ENCODE results near the gene NFIA. TPM values are rescaled to one million over a fixed set of nuclear protein-coding genes. Genes with fewer than 3 reads are reported as not detected.

NFIA gene
- total and polyA plus RNA-seq, 12 donors = 11.2 to 117 (median 92.5) TPM

DNA sequence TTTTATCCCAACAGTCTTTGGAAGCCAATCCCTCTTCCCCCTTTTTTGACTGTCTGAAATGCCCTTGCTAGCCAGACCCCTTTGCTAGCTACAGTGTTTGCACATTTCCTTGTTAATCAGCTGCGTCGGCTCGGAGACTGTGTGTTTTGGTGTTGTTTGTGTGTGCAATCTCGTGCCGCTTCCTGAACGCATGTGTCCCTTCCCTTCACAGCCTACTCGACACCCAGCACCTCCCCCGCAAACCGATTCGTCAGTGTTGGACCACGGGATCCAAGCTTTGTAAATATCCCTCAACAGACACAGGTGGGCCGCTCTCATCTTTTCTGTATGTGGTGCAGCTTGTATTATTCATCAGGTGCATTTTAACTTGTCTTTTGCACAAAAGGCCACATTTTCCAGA is 343.9 kb downstream of the NFIA start:
- intact Hi-C loops (cut with DNase I) = loop anchor here in 1 of 10 donors (2.0 kb wide), 1 partner anchor 43 kb away; no protein-coding TSS in a partner anchor

DNA sequence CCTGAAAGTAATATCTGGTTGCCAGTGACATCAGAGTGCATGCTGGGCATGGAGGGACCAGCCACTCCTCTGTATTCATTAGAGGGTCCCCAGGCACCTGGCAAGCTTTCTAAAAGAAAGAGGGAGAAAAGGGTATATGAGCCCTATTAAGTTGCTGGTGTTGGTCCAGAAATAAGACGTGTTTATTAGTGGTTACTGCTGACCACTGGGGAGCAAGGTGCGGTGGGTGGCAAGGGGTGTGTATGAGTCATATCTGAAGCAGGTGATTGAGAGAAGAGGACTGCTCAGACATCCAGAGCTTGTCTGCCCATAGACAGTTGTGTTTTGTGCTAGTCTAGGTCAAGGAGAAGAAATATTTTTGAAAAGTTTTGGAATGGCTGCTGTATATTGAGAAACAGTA is 344.5 kb downstream of the NFIA start:
- Histone ChIP-seq H3K27me3 (no peaks in the 10 kb centered on the region), H3K9me3 (no peaks in the 10 kb centered on the region), H3K27ac (peak overlapping the region in 6 of 10 donors; percentile 5 to 68 (median 36)), H3K4me3 (no peak overlapping the region), H3K36me3 (peaks cover 0 to 11% (median 0%) of the 10 kb centered on the region in 9 donors), H3K4me1 (peaks cover 5 to 41% (median 34%) of the 10 kb centered on the region in 9 donors)
- ATAC-seq = peak in 4 of 8 donors; percentile 18 to 50 (median 30)
- TF ChIP-seq, protein P1, sequence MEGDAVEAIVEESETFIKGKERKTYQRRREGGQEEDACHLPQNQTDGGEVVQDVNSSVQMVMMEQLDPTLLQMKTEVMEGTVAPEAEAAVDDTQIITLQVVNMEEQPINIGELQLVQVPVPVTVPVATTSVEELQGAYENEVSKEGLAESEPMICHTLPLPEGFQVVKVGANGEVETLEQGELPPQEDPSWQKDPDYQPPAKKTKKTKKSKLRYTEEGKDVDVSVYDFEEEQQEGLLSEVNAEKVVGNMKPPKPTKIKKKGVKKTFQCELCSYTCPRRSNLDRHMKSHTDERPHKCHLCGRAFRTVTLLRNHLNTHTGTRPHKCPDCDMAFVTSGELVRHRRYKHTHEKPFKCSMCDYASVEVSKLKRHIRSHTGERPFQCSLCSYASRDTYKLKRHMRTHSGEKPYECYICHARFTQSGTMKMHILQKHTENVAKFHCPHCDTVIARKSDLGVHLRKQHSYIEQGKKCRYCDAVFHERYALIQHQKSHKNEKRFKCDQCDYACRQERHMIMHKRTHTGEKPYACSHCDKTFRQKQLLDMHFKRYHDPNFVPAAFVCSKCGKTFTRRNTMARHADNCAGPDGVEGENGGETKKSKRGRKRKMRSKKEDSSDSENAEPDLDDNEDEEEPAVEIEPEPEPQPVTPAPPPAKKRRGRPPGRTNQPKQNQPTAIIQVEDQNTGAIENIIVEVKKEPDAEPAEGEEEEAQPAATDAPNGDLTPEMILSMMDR (IDR thresholded peaks at IDR 0.05) = no peak
- intact Hi-C loops (cut with DNase I) = loop anchor here in 1 of 10 donors (2.0 kb wide), 1 partner anchor 44 kb away; no protein-coding TSS in a partner anchor
- 62 to 75% methylated on average over 2 of the region's 2 CpGs for WGBS, 2 donors
- DNase-seq = no peak

More for the DNA sequence above, 343.9 kb downstream of the NFIA start:
- H3K36me3 ChIP-seq = peaks cover 0 to 13% (median 0%) of the 10 kb centered on the region in 9 donors
- ATAC-seq (peak in 7 of 8 donors; percentile 57 to 90 (median 85)), DNase-seq (peak in 1 of 2 donors; percentile 75)
- WGBS, 2 donors = 32 to 41% methylated on average over 12 of the region's 12 CpGs
- H3K4me1 ChIP-seq = peaks cover 5 to 40% (median 34%) of the 10 kb centered on the region in 9 donors
- peak overlapping the region in 7 of 10 donors; percentile 5 to 68 (median 50) for H3K27ac ChIP-seq
- TF ChIP-seq, protein P1 (IDR thresholded peaks at IDR 0.05) = no peak
- no peaks in the 10 kb centered on the region for H3K27me3 ChIP-seq
- no peaks in the 10 kb centered on the region for H3K9me3 ChIP-seq
- H3K4me3 ChIP-seq = no peak overlapping the region

DNA sequence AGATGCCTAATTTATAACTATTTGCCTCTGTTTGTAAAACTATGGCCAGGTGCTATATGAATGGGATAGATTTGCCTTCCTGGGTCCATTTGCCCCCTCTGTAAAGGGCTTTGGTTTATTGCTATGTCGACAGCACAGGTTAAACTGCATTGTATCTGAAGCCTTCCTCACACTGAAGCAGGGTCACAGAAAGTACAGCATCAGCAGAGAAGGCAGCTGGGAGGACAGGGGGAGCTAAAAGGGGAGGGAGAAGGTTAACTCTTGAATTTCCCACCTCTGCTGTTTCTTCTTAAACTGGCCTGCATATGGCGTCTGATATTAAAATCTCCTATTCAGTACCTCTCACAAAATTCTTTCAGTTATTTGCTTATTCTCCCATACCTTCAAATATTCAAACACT is 345.1 kb downstream of the NFIA start:
- intact Hi-C loops (cut with DNase I) = loop anchor here in 1 of 10 donors (2.0 kb wide), 1 partner anchor 45 kb away; no protein-coding TSS in a partner anchor
- Histone ChIP-seq H3K9me3 (no peaks in the 10 kb centered on the region), H3K4me3 (no peak overlapping the region), H3K27me3 (no peaks in the 10 kb centered on the region), H3K27ac (peak overlapping the region in 3 of 10 donors; percentile 25 to 68 (median 50)), H3K4me1 (peaks cover 5 to 47% (median 39%) of the 10 kb centered on the region in 9 donors), H3K36me3 (peaks cover 0 to 5% (median 0%) of the 10 kb centered on the region in 9 donors)
- 56 to 73% methylated on average over 2 of the region's 2 CpGs for WGBS, 2 donors
- TF ChIP-seq, protein P1 (IDR thresholded peaks at IDR 0.05) = no peak
- ATAC-seq (no peak), DNase-seq (no peak)

DNA sequence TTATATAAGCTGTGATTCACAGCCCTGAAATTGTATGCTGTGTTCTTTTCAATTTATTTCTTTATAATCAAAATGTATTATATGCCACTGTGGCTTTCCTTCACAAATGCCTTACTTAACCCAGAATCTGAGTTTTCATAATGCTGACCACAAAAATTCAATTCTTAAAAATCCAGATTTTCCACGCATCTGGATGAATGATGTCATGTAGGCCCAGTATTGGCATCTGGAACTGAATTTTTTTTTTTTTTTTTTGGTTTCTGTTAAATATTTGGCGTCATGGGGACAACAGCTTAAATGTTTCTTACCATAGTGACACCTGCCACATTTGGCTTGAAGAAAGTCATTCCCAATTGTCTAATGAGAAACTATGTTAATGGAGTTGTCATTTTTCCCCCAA is 345.8 kb downstream of the NFIA start:
- no peak for DNase-seq
- no peaks in the 10 kb centered on the region for H3K27me3 ChIP-seq
- H3K4me1 ChIP-seq = peaks cover 5 to 53% (median 45%) of the 10 kb centered on the region in 9 donors
- H3K36me3 ChIP-seq = peaks cover 0 to 3% (median 0%) of the 10 kb centered on the region in 9 donors
- intact Hi-C loops (cut with DNase I) = no loop called here
- peak overlapping the region in 3 of 10 donors; percentile 25 to 68 (median 50) for H3K27ac ChIP-seq
- H3K9me3 ChIP-seq = no peaks in the 10 kb centered on the region
- H3K4me3 ChIP-seq = no peak overlapping the region
- TF ChIP-seq, protein P1 (IDR thresholded peaks at IDR 0.05) = no peak
- WGBS, 2 donors = 75 to 87% methylated on average over 2 of the region's 2 CpGs
- ATAC-seq = no peak
